ENCODE results near the gene HINT2.

HINT2 gene

GRCh38 chr9:35814841-35815543 is at the start of gene HINT2:
Gene HINT2, minus strand, starts transcription at chr9:35815042. Its CDS starts 63 bp downstream, at chr9:35814979.
- DNase-seq (ENCODE audit: low spot score): peak; percentile 97

- no peak for DNase-seq (ENCODE audit: low spot score)
These were observed 48.7 kb upstream of the HINT2 start for GRCh38 chr9:35863583-35863982.

- DNase-seq (ENCODE audit: low spot score): no peak
These were observed 47.5 kb upstream of the HINT2 start for GRCh38 chr9:35862328-35862727.

- no peak for DNase-seq (ENCODE audit: low spot score)
These were observed 46.5 kb upstream of the HINT2 start for GRCh38 chr9:35861161-35861897.

- DNase-seq (ENCODE audit: low spot score): no peak
These were observed 45.1 kb upstream of the HINT2 start for GRCh38 chr9:35859990-35860339.

GRCh38 chr9:35859310-35859989 is 44.6 kb upstream of the HINT2 start:
- peak; percentile 36 for DNase-seq (ENCODE audit: low spot score)

GRCh38 chr9:35858458-35858857 is 43.6 kb upstream of the HINT2 start:
- no peak for DNase-seq (ENCODE audit: low spot score)

- no peak for DNase-seq (ENCODE audit: low spot score)
These were observed 42.0 kb upstream of the HINT2 start for GRCh38 chr9:35856882-35857281.

- no peak for DNase-seq (ENCODE audit: low spot score)
These were observed 41.4 kb upstream of the HINT2 start for GRCh38 chr9:35856206-35856605.

- DNase-seq (ENCODE audit: low spot score): no peak
These were observed 39.4 kb upstream of the HINT2 start for GRCh38 chr9:35854091-35854762.

- DNase-seq (ENCODE audit: low spot score): no peak
These were observed 38.3 kb upstream of the HINT2 start for GRCh38 chr9:35852876-35853865.

GRCh38 chr9:35852267-35852815 is 37.5 kb upstream of the HINT2 start:
- no peak for DNase-seq (ENCODE audit: low spot score)

- DNase-seq (ENCODE audit: low spot score): peak; percentile 89
These were observed 33.1 kb upstream of the HINT2 start for GRCh38 chr9:35847792-35848572.

- DNase-seq (ENCODE audit: low spot score): no peak
These were observed 31.3 kb upstream of the HINT2 start for GRCh38 chr9:35845824-35846771.

- DNase-seq (ENCODE audit: low spot score): peak; percentile 77
These were observed 29.9 kb upstream of the HINT2 start for GRCh38 chr9:35844628-35845270.

- no peak for DNase-seq (ENCODE audit: low spot score)
These were observed 28.0 kb upstream of the HINT2 start for GRCh38 chr9:35842795-35843194.

GRCh38 chr9:35842020-35842745 is 27.3 kb upstream of the HINT2 start:
- no peak for DNase-seq (ENCODE audit: low spot score)

GRCh38 chr9:35841645-35841900 is 26.7 kb upstream of the HINT2 start:
- DNase-seq (ENCODE audit: low spot score): no peak
